HG03558 (cell line): ENCODE results near the gene IP6K3.

Source experiments
- ATAC-seq: cut with Tn5 transposase; IDR thresholded peaks from one replicate; pipeline ENCODE4 v1.9.1; 2021; ENCODE audit warnings: moderate number of reproducible peaks; ENCODE audit not compliant: unreplicated experiment; ENCODE audit errors: extremely low read depth

IP6K3 gene

DNA sequence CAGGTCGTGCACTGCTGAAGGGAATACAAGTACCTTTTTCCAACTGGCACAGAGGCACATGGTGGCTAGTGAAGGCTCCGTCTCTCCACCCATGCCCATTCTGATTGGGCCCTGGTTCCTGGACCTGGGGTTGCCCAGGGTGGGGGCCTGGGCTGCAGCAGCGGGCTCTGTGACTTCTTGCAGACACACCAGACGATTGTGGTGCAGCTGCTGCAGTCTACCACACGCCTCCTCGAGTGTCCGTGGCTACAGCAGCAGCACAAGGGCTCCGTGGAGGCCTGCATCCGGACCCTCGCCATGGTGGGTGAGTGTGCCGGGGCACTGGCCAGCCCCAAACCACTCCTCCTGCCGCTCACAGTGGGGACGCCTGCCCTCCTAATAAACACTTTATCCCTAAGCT is 64.4 kb downstream of the IP6K3 start:
- no peak for ATAC-seq

DNA sequence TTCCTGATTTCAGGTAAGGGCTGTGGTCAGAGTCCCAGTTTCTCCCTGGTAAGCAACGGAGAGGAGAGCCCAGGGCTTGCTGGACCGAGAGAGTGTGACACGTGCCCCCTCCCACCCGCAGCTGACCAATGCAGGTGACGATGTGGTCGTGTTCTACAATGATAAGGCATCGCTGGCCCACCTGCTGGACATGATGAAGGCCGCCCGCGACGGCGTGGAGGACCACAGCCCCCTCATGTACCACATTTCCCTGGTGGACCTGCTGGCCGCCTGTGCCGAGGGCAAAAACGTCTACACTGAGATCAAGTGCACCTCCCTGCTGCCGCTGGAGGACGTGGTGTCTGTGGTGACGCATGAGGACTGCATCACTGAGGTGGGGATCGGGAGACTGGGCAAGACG is 66.9 kb downstream of the IP6K3 start:
- no peak for ATAC-seq

DNA sequence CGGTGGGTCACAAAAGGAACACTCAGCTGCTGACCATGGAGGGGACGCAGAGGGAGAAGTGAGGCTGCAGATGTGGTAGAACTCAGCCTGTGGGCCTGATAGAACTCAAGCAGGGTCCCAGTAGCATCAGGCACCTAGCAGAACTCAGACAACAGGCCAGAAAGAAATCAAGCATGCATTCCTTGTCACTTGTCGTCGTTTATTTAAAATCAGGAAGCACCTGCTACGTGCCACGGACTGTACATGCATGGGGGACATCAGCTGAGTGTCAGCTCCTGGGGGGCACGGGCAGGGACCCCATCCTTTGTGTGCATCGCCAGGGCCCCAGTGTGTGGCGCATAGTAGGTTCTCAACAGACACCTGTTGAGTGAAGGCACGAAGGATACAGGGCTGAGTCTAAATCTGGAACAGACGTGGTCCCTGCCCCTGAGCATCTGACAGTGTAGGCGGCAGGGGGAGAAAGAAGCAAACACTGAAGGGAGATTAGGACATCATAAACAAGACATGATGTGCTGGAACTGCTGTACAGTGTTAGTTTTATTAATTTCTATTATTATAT is 67.7 kb downstream of the IP6K3 start:
- ATAC-seq: no peak

- ATAC-seq: no peak
Observed at GRCh38 chr6:33678233-33678931, 68.3 kb downstream of the IP6K3 start.

DNA sequence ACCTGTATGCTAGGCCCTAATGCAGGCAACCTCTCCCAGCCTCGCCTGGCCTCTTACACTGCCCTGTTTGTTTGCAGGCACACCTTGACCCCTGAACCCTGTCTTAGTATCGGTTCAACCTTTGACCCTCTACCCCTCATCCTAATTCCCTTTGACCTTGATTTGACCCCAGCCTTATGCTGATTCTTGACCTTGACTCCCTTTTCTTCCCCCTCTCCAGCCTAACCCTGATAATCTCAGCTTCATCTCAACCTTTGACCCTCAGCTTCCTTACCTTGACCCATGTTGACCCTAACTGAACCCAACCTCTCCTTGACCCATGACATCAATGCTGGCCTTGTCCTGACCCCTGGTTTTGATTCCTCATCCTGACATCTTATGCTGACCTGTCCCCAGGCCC is 69.0 kb downstream of the IP6K3 start:
- ATAC-seq: no peak

DNA sequence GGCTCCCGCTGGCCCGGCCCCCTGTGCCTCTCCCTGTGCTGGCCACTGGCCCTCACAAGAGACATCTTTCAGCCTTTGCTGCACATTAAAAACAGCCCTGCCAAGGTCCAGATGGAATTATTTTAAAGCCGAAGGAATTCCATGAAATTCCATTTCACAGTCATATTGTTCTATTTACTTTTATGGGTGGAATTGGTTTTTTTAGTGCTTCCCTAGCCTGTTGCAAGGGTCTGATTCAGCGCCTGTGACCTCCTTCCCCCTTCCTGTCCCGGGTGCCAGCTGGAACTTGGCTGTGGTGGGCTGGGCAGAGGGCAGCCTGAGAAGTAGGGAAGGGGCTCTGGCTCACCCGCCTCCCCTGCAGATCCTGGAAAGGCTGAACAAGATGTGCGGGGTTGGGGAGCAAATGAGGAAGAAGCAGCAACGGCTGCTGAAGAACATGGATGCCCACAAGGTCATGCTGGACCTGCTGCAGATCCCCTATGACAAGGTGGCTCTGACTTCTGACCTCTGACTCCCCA is 69.5 kb downstream of the IP6K3 start:
- no peak for ATAC-seq

- ATAC-seq: no peak
Observed at GRCh38 chr6:33676416-33677142, 70.1 kb downstream of the IP6K3 start.

DNA sequence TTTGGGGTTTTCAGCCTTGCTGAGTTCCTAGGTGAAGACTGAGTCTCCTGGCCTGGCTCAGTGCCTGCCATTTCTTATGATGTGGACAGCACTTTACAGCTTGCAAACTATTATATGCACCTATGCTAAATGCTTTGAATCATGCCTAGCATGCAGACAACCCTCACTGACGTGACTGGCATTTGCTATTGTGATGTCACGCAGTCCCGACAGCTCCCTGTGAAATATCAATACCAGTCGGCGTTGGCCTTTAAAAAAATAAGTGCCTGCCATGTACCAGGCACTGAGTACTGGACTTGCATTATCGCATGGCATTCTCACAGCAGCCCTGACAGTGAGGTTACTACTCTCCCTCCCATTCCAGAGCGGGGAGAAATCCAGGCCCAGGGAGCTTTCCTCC is 70.7 kb downstream of the IP6K3 start:
- no peak for ATAC-seq

DNA sequence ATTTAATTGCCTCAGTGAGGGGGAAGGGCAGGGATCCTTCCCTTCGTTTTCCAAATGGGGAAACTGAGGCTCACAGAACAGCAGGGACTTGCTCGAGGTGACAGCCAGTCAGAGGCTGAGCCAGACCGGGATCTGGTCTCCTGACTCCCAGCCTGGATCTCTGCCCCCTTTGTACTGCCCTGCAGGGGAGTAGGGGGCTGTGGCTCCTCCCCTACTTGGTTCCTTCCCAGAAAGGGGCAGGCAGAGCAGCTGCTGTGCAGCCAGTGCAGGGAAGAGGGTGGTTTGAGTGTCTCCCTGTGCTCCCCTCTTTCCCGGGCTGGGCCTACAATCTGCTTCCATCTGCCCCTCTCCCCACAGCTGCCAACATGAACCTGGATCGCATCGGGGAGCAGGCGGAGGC is 72.9 kb downstream of the IP6K3 start:
- ATAC-seq: no peak

DNA sequence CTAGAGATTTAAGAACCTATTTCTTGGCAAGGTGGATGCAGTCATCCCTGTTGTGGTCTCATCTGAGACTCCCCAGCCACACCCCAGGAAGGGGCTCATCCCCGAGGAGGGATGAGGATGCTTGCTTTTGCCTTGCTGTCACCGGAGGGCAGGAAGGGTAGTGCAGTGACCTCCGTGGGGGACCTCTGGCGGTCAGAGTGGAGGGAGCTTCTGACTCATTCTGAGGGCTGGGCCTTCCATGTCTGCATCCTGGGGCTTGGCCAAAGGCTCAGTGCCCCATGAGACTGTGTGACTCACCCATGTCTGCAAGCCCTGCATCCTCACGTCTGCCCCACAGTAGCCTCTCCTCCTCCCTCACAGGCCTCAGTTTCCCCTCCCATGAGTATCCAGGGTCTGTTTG is 73.9 kb downstream of the IP6K3 start:
- no peak for ATAC-seq

DNA sequence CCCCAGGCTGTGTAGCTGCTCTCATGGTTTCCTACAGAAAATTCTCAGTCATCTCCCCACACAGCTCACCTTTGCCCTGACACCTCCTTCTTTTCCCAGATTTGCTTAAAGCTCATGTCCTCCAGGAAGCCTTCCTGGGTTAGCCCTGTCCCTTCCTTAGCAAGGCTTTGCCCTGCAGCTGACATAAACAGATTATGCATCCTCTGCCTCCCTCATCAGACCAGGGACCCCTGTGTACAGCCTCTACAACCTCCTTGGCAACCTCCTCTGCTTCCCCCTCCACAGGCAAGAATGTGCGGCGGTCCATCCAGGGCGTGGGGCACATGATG is 75.0 kb downstream of the IP6K3 start:
- no peak for ATAC-seq
